Upper lobe of left lung (tissue), 6 donors: ENCODE results near the gene BEGAIN. TPM values are rescaled to one million over a fixed set of nuclear protein-coding genes. Genes with fewer than 3 reads are reported as not detected.

Experiments used
- ATAC-seq, 2 donors: fragments of 200-7000 bp; cut with Tn5 transposase; one replicate each; pipeline ENCODE4 v1.9.1; 2022; ENCODE audit warnings: mild to moderate bottlenecking in 2 of 2, moderate library complexity in 2 of 2; ENCODE audit not compliant: low FRiP score in 2 of 2
- DNase-seq, 2 donors: peaks; one replicate each; pipeline ENCODE4 v3.0.0-alpha.2; 2019 to 2020
- H3K27ac ChIP-seq, 4 donors: fragments of 200-600 bp; sonication (generic); one replicate each; pipeline ENCODE4 v1.5.1; 2016 to 2019
- H3K27me3 ChIP-seq, 4 donors: fragments of 200-600 bp; sonication (generic); one replicate each; pipeline ENCODE4 v1.5.1; 2017 to 2019
- H3K36me3 ChIP-seq, 4 donors: fragments of 200-600 bp; sonication (generic); one replicate each; pipeline ENCODE4 v1.5.1; 2016 to 2019
- H3K4me1 ChIP-seq, 4 donors: fragments of 200-600 bp; sonication (generic); one replicate each; pipeline ENCODE4 v1.5.1; 2018 to 2019
- H3K4me3 ChIP-seq, 4 donors: fragments of 200-600 bp; sonication (generic); one replicate each; pipeline ENCODE4 v1.5.1; 2017 to 2019; ENCODE audit warnings: mild to moderate bottlenecking in 2 of 4, moderate library complexity in 1 of 4
- H3K9me3 ChIP-seq, 4 donors: fragments of 200-600 bp; sonication (generic); one replicate each; pipeline ENCODE4 v1.5.1; 2018 to 2019
- EP300 ChIP-seq, 4 donors: sonication (generic); formaldehyde crosslinking; IDR thresholded peaks; one replicate each; pipeline ENCODE4 v1.5.1; 2017; ENCODE audit warnings: antibody characterized with exemption in 4 of 4, control low read depth in 2 of 4
- POLR2A ChIP-seq, 4 donors: fragments of 450-650 bp; IDR thresholded peaks; one replicate each; pipeline ENCODE4 v1.5.1; 2016 to 2017; ENCODE audit warnings: antibody characterized with exemption in 4 of 4, mild to moderate bottlenecking in 2 of 4
- POLR2AphosphoS5 ChIP-seq, 2 donors: sonication (generic); formaldehyde crosslinking; IDR thresholded peaks; one replicate each; pipeline ENCODE4 v1.5.1; 2017; ENCODE audit warnings: antibody characterized with exemption in 2 of 2
- WGBS, 2 donors: methylation state at CpG; one replicate each; pipeline ENCODE4 v1.1.5; 2017 to 2018; 5-methylcytosine and 5-hydroxymethylcytosine counted together
- total RNA-seq, 6 donors: library from RNA; depleted of rRNA in 4 of 6; stranded (reverse); fragments of >200 nt in 4 of 6; gene quantifications; one replicate each; pipeline versions ENCODE4 v1.1.0 to v1.2.1, GENCODE V29; 2016 to 2021
- TF ChIP-seq, protein P1 (sequence below), 6 experiments: fragments of 450-650 bp in 4 of 6; fragments of 200-600 bp in 2 of 6; sonication (generic) in 2 of 6; IDR thresholded peaks; one replicate each; pipeline ENCODE4 v1.5.1; 2016 to 2019; ENCODE audit warnings: antibody characterized with exemption in 6 of 6
- donor health status: DM: no; HTN: no; CAD: no; lungs with moderate emphysema.
- donor health status: DM: no; HTN: yes; CAD: no; lungs with severe emphysema.

The BEGAIN gene
- total RNA-seq, 6 donors from 2014 or later, result under 0.01 to 2.0 (median 0.88) TPM

DNA sequence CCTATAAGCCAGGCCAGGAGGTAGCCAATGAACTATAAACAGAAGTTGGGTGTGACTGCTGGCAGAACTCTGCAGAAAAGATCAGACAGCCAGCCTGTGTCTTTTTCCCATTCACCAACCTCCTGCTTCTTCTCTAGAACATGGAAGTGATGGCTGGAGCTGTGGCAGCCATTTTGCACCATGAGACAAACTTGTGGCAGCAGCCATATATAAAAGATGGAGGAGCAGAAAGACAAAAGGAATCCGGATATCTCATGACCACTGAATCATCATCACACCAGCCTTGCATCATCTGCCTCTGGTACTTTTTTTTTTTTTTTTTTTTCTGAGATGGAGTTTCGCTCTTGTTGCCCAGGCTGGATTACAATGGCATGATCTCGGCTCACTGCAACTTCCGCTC is 8.7 kb downstream of the BEGAIN start:
- no peaks in the 10 kb centered on the region for H3K4me1 ChIP-seq
- DNase-seq (no peak), ATAC-seq (no peak)
- H3K36me3 ChIP-seq, result no peaks in the 10 kb centered on the region
- TF ChIP-seq, protein P1, sequence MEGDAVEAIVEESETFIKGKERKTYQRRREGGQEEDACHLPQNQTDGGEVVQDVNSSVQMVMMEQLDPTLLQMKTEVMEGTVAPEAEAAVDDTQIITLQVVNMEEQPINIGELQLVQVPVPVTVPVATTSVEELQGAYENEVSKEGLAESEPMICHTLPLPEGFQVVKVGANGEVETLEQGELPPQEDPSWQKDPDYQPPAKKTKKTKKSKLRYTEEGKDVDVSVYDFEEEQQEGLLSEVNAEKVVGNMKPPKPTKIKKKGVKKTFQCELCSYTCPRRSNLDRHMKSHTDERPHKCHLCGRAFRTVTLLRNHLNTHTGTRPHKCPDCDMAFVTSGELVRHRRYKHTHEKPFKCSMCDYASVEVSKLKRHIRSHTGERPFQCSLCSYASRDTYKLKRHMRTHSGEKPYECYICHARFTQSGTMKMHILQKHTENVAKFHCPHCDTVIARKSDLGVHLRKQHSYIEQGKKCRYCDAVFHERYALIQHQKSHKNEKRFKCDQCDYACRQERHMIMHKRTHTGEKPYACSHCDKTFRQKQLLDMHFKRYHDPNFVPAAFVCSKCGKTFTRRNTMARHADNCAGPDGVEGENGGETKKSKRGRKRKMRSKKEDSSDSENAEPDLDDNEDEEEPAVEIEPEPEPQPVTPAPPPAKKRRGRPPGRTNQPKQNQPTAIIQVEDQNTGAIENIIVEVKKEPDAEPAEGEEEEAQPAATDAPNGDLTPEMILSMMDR (IDR thresholded peaks at IDR 0.05), result no peak
- TF ChIP-seq POLR2AphosphoS5 (IDR thresholded peaks at IDR 0.05) (no peak), EP300 (IDR thresholded peaks at IDR 0.05) (no peak), POLR2A (IDR thresholded peaks at IDR 0.05) (no peak)
- whole genome bisulfite sequencing, 2 donors, result 91 to 93% methylated on average over 4 of the region's 4 CpGs
- no peaks in the 10 kb centered on the region for H3K27me3 ChIP-seq
- peaks cover 0 to 4% (median 0%) of the 10 kb centered on the region in 4 donors for H3K9me3 ChIP-seq
- H3K4me3 ChIP-seq, result no peak overlapping the region
- no peak overlapping the region for H3K27ac ChIP-seq

- no peaks in the 10 kb centered on the region for H3K4me1 ChIP-seq
- no peaks in the 10 kb centered on the region for H3K36me3 ChIP-seq
- H3K4me3 ChIP-seq, result no peak overlapping the region
- 86 to 89% methylated on average over 5 to 8 of the region's 8 CpGs for WGBS, 2 donors
- DNase-seq (peak in 1 of 2 donors; percentile 58), ATAC-seq (no peak)
- no peak overlapping the region for H3K27ac ChIP-seq
- no peaks in the 10 kb centered on the region for H3K27me3 ChIP-seq
- H3K9me3 ChIP-seq, result peaks cover 0 to 4% (median 0%) of the 10 kb centered on the region in 4 donors
- TF ChIP-seq POLR2A (IDR thresholded peaks at IDR 0.05) (no peak), EP300 (IDR thresholded peaks at IDR 0.05) (no peak), POLR2AphosphoS5 (IDR thresholded peaks at IDR 0.05) (no peak)
- TF ChIP-seq, protein P1 (IDR thresholded peaks at IDR 0.05), result no peak
Observed at GRCh38 chr14:100577986-100578431, 9.2 kb downstream of the BEGAIN start.

GRCh38 chr14:100577321-100577985 is 9.8 kb downstream of the BEGAIN start:
- DNase-seq (peak in 1 of 2 donors; percentile 84), ATAC-seq (no peak)
- H3K4me3 ChIP-seq, result no peak overlapping the region
- TF ChIP-seq EP300 (IDR thresholded peaks at IDR 0.05), result no peak
- TF ChIP-seq, protein P1 (IDR thresholded peaks at IDR 0.05), result no peak
- TF ChIP-seq POLR2AphosphoS5 (IDR thresholded peaks at IDR 0.05), result no peak
- TF ChIP-seq POLR2A (IDR thresholded peaks at IDR 0.05), result no peak
- WGBS, 2 donors, result 69 to 74% methylated on average over 3 to 23 of the region's 23 CpGs
- no peaks in the 10 kb centered on the region for H3K4me1 ChIP-seq
- peaks cover 0 to 4% (median 0%) of the 10 kb centered on the region in 4 donors for H3K9me3 ChIP-seq
- H3K36me3 ChIP-seq, result no peaks in the 10 kb centered on the region
- no peak overlapping the region for H3K27ac ChIP-seq
- H3K27me3 ChIP-seq, result no peaks in the 10 kb centered on the region

- WGBS, 2 donors, result 89 to 90% methylated on average over 22 to 26 of the region's 26 CpGs
- peak in 1 of 2 donors; percentile 50 for DNase-seq
- Histone ChIP-seq H3K9me3 (peaks cover 0 to 4% (median 0%) of the 10 kb centered on the region in 4 donors), H3K36me3 (no peaks in the 10 kb centered on the region), H3K27me3 (no peaks in the 10 kb centered on the region), H3K27ac (no peak overlapping the region), H3K4me3 (no peak overlapping the region), H3K4me1 (no peaks in the 10 kb centered on the region)
- TF ChIP-seq POLR2AphosphoS5 (IDR thresholded peaks at IDR 0.05) (no peak), EP300 (IDR thresholded peaks at IDR 0.05) (no peak), POLR2A (IDR thresholded peaks at IDR 0.05) (no peak)
- TF ChIP-seq, protein P1 (IDR thresholded peaks at IDR 0.05), result no peak
- no peak for ATAC-seq
Observed at GRCh38 chr14:100576091-100577085, 10.8 kb downstream of the BEGAIN start.
